NCI-H524 (cell line): ENCODE results near the gene PRSS1.
"Not testable (repeated sequence)": the region's sequence is repeated elsewhere in the genome, so short reads cannot be mapped to it uniquely, and the experiment has no call there.

ENCODE experiments used
- DNase-seq, 2 experiments: peaks; one replicate each; lab custom pipeline; 2025; lab: John Stamatoyannopoulos, UW

Gene PRSS1

DNA sequence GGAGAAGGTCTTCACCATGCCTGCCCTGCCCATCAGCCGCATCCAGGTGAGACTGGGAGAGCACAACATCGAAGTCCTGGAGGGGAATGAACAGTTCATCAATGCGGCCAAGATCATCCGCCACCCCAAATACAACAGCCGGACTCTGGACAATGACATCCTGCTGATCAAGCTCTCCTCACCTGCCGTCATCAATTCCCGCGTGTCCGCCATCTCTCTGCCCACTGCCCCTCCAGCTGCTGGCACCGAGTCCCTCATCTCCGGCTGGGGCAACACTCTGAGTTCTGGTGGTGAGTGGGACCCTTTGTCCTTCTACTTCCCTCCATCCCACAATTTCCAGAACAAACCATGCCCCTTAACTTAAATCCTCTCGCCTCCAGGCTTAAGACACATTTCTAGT lies 24.0 kb downstream of the PRSS1 start:
- DNase-seq = no peak

DNA sequence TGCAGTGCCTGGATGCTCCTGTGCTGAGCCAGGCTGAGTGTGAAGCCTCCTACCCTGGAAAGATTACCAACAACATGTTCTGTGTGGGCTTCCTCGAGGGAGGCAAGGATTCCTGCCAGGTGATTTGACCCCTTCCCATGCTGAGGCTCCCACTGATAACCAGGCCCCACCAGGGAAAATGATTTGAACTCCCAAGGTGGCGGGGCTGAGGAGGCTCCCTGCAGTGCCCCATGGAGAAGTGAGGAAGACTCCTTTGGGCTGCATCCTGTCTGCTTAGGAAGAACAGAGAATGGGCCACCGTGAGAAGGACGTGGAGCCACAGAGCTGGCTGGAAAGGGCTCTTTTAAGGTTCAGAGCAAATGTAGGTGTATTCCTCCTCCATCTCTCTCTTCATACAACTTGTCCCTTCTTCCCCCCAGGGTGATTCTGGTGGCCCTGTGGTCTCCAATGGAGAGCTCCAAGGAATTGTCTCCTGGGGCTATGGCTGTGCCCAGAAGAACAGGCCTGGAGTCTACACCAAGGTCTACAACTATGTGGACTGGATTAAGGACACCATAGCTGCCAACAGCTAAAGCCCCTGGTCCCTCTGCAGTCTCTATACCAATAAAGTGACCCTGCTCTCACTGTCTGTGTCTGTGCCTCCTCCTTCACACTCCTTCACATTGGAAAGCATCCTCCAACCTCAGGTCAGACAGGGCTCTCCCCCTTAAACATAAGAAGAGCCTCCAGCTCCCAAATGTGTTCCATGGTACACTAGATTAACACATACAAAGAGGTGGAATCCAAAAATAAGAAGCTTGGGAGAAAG lies 24.9 kb downstream of the PRSS1 start:
- no peak for DNase-seq

DNA sequence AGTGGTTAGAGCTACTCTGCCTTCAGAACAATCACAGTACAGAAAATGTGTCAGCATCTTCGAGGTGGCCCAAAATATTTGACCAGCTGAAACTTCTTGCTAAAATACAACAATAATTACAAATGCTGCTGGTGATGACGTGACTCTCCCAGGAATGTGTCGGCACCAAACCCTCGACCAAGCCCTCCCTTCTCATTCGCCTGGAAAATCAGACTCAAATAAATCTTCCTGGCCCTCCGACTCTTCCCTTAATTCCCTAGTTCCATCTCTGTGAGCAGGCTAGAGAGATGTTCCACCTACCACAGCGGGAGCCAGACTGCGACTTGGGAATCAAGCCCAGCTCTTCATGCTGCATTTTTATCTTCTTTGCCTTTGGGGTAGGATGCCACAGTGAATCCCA lies 25.6 kb downstream of the PRSS1 start:
- DNase-seq = no peak

DNA sequence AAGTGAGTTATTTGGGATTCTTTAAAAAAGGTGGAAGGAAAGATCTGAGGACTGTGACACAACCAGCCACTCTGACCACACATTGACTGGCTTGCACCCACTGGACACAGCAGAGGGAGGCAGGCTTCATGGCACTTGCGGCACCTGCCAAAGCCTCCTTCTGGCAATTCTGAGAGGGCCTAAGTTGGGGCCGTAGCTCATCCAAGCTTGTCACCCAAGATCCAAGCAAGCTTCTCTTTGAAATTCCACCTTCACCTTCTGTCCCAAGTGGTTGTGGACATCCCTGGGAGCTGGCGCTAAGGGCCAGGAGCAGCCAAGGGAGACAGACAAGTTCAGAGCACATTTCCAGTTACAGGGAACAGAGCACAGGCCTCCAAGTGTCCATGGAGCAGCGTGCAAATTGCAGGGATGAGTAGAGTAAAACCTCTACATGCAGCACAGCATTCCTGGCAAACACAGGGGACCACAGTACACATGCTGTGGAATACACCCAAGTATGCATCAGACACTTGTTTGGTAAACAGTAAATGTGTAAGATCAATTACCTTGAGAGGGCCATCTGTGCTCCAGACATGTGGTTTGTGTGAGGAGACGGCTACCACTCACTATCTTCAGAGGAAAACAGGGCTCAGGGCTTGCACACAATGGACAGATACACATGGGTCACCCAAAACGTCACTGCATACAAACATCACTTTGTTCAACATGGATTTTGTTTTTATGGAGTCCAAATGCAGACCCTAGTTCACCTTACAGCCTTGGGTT lies 26.3 kb downstream of the PRSS1 start:
- peak in 1 of 2 experiments; percentile 20 for DNase-seq

DNA sequence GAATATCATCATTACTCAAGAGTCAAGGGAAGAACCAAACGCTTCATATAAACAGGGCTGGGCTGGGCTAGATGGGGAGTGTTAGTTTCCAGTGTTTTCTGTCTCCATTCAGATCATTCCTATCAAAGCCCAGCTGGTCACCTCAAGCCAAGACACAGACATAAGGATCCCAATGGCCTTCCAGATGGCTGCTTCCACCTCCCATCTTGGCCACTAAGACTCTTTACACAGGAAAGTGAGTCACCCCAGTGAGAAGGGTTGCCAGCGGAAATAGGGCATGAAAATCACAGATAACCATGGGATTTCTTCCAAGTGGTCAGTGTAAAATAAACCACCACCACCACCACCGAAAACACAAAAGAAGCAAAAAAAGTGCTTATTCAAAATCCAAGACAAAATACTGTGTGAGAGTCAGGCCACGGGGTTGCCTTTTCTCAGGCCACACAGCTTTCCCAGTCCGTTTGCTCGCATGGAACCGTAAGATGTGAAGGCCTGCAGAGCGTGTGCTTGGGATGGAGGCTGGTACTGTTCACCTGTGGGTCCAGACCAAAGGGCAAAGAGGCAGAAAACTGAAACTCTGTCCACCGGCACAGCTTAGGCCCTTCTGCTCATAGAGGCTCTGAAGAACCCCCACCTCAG lies 27.1 kb downstream of the PRSS1 start:
- peak in 1 of 2 experiments; percentile 6 for DNase-seq

DNA sequence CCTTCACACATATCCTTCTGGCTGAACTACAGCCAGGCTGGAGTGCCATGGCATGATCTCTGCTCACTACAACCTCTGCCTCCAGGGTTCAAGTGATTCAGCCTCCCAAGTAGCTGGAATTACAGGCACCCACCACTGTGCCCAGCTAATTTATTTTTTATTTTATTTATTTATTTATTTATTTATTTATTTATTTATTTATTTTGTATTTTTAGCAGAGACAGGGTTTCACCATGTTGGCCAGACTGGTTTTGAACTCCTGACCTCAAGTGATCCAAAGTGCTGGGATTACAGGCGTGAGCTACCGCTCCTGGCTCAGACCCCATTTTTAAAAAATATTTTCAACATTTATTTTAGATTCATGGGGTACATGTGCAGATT lies 27.6 kb downstream of the PRSS1 start:
- not testable (repeated sequence) for DNase-seq

DNA sequence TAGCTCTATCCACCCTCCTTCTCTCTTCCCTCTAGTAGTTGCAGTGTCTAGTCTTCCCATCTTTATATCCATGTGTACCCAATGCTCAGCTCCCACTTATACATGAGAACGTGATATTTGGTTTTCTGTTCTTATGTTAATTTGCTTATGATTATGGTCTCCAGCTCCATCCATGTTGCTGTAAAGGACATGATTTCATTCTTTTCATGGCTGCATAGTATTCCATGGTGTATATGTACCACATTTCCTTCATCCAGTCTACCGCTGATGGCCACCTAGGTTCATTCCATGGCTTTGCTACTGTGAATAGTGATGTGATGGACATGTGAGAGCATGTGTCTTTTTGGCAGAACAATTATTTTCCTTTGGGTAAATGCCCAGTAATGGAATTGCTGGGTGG lies 28.0 kb downstream of the PRSS1 start:
- DNase-seq = no peak

DNA sequence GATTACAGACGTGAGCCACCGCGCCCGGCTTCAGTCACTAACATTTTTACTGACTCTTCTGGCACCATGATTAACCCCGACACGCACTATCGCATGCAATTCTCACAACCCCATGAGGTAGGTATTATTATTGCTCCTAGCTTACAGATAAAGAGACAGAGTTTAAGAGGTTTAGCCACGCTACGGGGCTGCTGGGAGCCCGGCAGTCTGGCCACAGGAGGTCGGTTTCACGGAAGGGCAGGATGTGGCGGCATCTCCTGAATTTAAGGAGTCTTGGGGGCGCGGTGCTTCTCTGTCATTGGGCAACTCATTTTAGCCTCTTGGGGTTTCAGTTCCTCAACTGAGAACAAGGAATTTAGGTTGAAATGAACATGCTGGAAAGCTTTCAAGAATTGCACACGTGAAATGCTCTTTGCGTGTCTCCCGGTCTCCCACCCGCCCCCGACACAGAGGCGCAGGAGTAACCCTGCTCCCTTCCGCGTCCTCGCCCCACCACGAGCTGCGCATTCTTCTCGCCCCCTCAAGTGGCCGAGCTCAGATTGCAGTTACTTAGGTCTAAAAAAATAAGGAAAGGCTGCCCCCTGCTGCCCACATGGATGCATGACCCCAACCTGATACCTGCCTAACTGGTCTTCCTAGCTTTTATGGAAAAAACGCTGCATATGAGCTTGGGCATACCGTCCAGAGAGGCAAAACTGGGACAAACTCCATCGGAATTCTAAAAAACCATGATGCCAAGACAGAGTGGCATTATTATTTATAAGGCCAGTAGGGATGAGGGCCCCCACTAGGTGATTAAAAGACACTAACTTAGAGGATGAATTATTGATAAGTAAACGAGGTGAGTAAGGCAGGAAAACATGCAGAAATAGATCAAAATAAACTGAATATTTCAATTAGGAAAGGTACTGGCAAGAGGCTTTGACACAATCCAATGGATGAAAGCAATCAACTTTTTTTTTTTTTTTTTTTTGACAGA lies 33.9 kb downstream of the PRSS1 start:
- DNase-seq = peak; percentile 79 to 93

DNA sequence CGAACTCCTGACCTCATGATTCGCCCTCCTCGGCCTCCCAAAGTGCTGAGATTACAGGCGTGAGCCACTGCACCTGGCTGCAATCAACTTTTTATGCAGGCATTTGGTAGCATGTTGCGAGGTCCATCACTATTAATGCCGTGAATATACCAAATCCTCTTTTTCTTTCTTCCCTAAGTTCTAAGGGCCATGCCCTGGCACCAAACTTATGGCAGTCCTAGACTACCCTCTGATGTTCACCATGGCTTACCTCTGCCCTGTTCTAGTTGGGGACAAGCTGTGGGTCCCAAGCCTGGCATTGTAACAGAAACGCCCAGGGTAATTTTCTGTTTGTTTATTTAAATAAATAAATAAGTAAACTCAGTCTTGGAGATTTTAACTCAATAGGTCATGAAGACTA lies 34.8 kb downstream of the PRSS1 start:
- no peak for DNase-seq

DNA sequence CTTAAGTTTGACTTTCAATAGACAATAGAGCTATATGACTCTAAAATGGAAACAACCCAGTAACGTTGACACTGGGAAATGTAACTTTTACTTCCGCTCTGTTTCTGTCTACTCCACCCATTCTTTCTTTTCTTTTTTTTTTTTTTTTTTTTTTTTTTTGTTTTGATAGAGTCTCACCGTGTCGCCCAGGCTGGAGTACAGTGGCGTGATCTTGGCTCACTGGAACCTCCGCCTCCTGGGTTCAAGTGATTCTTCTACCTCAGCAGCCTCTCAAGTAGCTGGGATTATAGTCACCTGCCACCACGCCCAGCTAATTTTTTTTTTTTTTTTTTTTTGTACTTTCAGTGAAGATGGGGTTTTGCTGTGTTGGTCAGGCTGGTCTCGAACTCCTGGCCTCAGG lies 35.4 kb downstream of the PRSS1 start:
- DNase-seq = no peak

DNA sequence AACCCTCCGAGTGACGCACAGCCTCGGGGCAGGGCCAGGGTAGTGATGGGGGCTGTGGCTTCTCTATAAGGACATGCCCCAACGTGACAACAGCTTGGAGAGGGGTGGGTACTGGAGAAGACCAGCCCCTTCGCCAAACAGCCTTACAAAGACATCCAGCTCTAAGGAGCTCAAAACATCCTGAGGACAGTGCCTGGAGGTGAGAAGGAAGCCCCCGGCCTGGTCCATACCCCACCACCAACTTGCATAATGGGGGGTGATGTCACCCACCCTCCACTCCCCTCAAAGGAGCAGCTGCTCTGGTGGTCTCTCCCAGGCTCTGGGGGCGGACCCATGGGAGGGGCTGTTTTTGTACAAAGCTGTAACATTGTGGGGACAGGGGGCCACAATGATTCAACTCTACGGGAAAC lies 36.6 kb downstream of the PRSS1 start:
- DNase-seq = no peak

DNA sequence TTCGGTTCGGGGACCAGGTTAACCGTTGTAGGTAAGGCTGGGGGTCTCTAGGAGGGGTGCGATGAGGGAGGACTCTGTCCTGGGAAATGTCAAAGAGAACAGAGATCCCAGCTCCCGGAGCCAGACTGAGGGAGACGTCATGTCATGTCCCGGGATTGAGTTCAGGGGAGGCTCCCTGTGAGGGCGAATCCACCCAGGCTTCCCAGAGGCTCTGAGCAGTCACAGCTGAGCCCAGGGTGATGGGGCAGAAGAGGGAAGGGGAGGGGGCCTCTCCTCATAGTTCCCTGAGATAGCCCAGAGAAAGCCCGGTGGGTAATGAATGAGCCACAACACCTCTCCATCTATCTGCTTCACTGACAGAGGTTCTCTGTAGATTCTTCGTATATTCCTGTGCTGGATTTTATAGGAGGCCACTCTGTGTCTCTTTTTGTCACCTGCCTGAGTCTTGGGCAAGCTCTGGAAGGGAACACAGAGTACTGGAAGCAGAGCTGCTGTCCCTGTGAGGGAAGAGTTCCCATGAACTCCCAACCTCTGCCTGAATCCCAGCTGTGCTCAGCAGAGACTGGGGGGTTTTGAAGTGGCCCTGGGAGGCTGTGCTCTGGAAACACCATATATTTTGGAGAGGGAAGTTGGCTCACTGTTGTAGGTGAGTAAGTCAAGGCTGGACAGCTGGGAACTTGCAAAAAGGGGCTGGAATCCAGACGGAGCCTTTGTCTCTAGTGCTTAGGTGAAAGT lies 37.9 kb downstream of the PRSS1 start:
- no peak for DNase-seq

DNA sequence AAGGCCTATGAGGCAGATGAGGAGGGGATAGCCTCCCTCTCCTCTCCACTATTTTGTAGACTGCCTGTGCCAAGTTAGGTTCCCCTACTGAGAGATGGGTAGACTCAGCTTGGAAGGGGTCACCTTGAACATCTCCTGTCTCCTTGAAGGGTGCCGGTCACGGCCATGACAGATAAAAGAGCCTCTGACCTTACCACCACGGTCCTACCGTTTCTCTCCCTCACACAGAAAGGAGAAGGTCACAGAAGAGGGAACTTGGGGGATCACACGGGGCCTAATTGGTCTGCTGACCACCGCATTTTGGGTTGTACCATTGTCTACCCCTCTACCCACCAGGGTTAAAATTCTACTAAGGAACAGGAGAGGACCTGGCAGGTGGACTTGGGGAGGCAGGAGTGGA lies 38.5 kb downstream of the PRSS1 start:
- no peak for DNase-seq

DNA sequence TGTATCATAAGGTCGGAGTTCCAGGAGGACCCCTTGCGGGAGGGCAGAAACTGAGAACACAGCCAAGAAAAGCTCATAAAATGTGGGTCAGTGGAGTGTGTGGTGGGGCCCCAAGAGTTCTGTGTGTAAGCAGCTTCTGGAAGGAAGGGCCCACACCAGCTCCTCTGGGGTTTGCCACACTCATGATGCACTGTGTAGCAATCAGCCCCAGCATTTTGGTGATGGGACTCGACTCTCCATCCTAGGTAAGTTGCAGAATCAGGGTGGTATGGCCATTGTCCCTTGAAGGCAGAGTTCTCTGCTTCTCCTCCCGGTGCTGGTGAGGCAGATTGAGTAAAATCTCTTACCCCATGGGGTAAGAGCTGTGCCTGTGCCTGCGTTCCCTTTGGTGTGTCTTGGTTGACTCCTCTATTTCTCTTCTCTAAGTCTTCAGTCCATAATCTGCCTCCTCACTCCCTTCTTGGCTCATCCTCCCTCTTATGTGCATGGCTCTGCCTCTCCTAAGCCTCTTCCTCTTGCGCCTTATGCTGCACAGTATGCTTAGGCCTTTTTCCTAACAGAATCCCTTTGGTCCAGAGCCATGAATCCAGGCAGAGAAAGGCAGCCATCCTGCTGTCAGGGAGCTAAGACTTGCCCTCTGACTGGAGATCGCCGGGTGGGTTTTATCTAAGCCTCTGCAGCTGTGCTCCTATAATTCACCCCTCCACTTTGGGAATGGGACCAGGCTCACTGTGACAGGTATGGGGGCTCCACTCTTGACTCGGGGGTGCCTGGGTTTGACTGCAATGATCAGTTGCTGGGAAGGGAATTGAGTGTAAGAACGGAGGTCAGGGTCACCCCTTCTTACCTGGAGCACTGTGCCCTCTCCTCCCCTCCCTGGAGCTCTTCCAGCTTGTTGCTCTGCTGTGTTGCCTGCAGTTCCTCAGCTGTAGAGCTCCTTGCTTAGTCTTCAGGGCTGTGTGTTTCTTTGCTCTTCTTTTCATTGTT lies 39.3 kb downstream of the PRSS1 start:
- DNase-seq = peak in 1 of 2 experiments; percentile 28

DNA sequence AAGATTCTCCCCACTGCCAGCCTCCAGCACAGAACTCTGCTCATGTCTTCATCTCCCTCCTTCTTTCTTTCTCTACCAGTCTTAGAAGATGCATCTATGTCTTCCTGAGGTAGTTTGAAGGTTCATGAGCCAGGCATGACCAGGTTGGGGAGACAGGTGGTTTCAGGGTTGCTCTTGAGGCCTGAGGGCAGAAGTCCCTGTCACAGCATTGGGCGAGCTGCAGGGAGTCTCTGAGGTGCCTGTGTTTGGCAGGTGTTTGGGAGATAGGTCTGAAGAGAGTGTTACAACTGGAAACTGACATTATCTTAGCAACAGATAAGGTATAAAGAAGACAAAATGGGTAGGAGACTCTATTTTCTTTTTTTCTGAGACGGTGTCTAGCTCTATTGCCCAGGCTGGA lies 40.2 kb downstream of the PRSS1 start:
- no peak for DNase-seq

DNA sequence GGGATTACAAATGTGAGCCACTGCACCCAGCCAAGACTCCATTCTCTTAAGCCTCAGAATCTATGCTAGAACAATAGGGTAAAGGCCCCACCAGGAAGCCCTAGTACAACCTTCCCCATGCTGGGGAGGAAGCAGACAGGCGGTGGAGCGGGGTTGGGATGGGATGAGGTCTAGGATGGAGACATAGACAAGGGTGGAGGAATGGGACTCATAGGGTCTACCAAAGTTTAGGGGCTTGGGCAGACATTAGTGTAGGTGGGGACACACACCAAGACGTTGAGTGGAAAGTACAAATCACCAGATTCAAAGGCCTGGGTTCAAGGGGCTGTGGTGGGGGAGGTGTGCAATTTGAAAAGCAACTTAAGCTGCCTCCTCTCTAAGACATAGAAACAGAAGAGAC lies 40.8 kb downstream of the PRSS1 start:
- DNase-seq = no peak

DNA sequence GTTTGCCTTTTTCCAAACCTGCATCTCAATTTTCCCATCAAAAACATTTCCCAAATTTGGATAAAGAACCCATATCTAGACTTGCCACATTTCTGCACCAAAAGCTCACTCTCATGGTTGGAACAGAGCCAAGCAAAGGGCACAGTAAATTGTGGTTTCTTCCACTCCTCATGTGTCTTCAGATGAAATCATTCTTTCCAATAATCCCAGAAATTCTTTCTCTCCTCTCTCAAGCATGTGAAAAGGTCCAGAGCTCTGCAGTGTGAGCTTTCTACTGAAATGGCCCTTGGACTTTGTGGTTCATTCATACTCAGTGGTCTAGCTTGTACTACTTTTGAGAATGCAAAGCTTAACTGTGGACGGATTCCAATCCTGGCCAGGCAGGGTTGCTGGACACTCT lies 41.3 kb downstream of the PRSS1 start:
- DNase-seq = no peak

DNA sequence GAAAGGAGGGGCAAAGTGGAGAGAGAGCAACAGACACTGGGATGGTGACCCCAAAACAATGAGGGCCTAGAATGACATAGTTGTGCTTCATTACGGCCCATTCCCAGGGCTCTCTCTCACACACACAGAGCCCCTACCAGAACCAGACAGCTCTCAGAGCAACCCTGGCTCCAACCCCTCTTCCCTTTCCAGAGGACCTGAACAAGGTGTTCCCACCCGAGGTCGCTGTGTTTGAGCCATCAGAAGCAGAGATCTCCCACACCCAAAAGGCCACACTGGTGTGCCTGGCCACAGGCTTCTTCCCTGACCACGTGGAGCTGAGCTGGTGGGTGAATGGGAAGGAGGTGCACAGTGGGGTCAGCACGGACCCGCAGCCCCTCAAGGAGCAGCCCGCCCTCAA lies 42.2 kb downstream of the PRSS1 start:
- DNase-seq = no peak

DNA sequence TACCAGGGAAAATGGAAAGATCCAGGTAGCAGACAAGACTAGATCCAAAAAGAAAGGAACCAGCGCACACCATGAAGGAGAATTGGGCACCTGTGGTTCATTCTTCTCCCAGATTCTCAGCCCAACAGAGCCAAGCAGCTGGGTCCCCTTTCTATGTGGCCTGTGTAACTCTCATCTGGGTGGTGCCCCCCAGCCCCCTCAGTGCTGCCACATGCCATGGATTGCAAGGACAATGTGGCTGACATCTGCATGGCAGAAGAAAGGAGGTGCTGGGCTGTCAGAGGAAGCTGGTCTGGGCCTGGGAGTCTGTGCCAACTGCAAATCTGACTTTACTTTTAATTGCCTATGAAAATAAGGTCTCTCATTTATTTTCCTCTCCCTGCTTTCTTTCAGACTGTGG lies 42.9 kb downstream of the PRSS1 start:
- DNase-seq = no peak

DNA sequence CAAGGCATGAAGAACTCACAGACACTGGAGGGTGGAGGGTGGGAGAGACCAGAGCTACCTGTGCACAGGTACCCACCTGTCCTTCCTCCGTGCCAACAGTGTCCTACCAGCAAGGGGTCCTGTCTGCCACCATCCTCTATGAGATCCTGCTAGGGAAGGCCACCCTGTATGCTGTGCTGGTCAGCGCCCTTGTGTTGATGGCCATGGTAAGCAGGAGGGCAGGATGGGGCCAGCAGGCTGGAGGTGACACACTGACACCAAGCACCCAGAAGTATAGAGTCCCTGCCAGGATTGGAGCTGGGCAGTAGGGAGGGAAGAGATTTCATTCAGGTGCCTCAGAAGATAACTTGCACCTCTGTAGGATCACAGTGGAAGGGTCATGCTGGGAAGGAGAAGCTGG lies 43.3 kb downstream of the PRSS1 start:
- DNase-seq = no peak
